GM12892 (cell line): Measurements from ENCODE around the gene PIGS.

Experiments
- DNase-seq: peaks from one replicate; pipeline ENCODE4 v3.0.0; 2011; ENCODE audit not compliant: insufficient read length
- FAIRE-seq: peaks from 2 replicates; lab custom pipeline; 2011; peaks lifted over from hg19 to GRCh38; lab: Jason Lieb, UNC
- POLR2A ChIP-seq: IDR thresholded peaks from 2 replicates; pipeline ENCODE4 v1.6.1; 2011; ENCODE audit warnings: low read depth, low read length, control low read depth
- POLR2AphosphoS5 ChIP-seq: IDR thresholded peaks from 2 replicates; pipeline ENCODE4 v1.6.1; 2011; ENCODE audit warnings: low read depth, low read length, control low read depth
- TAF1 ChIP-seq: IDR thresholded peaks from 2 replicates; pipeline ENCODE4 v1.6.1; 2011; ENCODE audit warnings: low read depth, mild to moderate bottlenecking, control low read depth, low read length, borderline replicate concordance

PIGS gene

DNA sequence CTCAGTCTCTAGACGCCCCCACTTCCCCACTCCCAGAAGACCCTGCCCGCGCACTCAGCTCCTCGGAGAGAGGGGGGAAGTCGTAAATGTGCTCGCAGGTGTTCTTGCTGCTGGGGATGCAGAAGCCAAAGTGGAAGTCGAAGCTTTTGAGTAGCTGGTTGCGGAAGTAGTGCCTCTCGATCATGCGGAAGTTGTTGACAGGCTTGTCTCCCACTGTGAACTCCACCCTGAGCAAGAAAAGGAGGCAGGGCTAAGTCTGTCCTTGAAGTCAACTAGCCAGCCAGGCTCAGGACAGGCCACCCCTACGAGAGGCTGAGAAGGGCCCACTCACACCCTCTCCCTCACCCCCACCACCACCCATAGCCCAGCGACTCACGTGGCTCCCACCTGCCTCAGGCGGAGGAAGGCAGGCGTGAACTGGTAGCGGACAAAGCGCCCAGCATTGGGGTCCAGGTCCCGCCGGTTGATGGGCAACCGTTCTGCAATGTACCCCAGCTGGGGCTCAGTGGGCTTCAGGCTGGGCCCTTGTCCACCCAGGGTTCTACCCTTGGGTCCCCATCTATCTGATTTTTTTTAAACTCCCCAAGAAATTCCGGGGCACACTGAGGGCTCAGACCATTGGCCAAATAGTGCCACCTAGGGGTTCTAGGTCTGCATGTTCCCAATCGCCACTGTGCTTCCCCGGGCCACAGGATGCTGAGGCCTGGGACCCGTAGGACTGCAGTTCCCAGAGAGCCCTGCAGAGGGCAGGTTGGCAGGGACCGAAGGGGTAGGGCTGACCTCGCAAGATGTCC, 23.5 kb downstream of the PIGS start:
- peak; percentile 98 for FAIRE-seq
- DNase-seq: peak; percentile 79
- no peak for TF ChIP-seq POLR2AphosphoS5
- no peak for TF ChIP-seq POLR2A
- no peak for TF ChIP-seq TAF1

DNA sequence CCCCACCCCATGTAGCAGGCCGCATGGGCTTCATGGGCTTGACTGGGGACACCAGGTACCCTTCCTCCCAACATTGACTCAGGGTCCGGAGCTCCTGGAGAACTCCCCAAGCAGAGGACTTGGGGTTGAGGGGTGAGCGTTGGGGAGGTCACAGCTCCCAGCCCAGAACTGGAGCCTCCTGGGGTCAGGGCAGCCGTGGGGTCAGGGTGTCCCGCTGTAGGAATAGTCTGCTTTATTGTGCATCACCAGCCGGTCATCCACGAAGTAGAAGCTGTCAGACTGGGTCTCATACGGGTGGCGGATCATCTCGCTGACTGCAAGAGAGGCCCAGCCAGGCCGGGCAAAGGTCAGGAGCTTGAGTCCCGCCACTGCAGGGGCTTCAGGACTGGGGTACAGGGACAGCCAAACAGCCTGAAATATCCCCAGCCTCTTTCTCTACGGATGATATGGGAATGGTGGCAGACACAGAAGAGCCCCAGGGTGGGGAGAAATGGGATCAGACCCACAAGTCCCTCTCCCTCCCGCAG, 24.2 kb downstream of the PIGS start:
- TF ChIP-seq POLR2AphosphoS5: no peak
- no peak for TF ChIP-seq TAF1
- TF ChIP-seq POLR2A: no peak
- FAIRE-seq (no peak), DNase-seq (no peak)

DNA sequence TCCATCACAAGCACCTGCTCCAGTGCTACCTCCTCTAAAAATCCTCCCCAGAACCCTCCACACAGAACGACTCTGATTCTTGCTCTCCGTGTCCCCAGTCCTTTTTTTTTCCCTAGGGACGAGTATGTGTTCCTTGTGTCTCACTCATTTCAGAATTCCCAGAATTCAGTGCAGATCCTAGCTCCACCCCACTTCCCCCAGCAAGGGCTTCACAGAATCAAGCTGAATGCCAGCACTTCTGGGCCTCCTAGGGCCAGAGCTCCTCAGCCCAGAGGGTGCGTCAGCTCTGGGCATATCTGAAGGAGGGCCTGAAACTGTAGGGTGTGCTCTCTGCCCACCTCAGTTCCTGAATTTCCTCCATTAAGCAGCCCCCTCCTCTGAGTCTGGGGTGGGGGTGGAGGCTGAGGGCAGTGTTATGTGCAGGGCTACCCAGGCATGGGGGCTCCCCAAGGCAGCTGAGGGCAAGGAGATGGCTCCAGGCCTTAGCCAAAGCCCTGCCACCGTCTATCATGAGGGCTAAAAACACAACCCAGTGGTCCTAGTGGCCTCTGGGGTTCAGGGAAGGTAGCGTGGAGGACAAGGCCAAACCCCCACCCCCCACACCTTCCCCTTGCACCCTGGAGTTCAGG, 25.4 kb downstream of the PIGS start:
- TF ChIP-seq TAF1: no peak
- TF ChIP-seq POLR2A: 0 out of 2 replicates have a peak, but pooled peaks have one; percentile 11
- DNase-seq (no peak), FAIRE-seq (no peak)

DNA sequence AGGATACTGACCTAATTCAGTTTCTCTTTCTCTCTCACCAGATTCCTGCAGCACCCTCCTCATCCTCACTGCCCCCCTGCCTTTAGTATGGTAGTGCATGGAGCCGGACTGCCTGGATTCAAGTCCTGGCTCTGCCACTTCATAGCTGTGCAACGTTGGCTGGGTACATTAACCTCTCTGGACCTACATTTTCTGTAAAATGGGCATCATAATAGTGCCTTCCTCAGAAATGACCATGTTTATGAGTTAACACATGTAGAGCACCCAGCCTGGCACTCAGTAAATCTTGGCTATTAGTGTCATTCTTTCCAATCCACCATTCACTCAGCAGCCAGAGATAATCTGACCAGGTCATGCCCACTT, 26.2 kb downstream of the PIGS start:
- FAIRE-seq: no peak
- DNase-seq: no peak
- no peak for TF ChIP-seq TAF1
- TF ChIP-seq POLR2AphosphoS5: no peak
- no peak for TF ChIP-seq POLR2A

DNA sequence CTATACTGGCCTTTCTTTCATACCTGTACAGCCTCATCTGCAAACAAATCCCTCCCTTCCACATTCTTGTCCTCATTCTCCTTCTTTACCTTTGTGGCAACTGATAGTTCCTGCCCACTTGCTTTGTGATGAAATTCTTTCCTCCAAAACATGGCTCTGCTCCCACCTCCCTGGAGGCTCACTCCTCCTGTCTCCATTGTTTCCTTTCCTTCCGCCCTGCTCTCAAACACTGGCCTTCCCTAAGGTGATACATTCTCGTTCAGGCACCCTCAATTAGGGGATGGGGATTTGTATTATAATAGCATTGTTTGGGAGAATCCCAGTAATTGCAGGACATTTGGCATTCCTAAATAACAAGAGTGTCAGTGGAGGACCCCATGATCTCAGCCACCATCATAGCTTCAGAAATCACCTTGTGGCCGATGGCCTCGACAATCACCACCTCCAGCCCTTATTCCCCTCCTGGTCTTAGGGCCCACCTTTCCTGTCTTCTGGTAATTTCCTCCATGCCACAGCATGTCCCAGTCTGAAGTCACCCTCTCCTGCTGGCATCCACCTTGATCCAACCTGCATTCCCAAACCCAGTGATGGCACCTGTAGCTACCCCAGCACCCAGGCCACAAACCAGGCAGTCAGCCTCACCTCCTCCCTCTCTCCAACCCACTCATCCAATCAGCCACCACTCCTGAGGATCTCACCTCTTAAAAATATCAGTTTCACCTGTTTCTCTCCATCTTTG, 26.8 kb downstream of the PIGS start:
- DNase-seq (no peak), FAIRE-seq (no peak)
- TF ChIP-seq POLR2A: no peak
- TF ChIP-seq TAF1: no peak
- TF ChIP-seq POLR2AphosphoS5: no peak

DNA sequence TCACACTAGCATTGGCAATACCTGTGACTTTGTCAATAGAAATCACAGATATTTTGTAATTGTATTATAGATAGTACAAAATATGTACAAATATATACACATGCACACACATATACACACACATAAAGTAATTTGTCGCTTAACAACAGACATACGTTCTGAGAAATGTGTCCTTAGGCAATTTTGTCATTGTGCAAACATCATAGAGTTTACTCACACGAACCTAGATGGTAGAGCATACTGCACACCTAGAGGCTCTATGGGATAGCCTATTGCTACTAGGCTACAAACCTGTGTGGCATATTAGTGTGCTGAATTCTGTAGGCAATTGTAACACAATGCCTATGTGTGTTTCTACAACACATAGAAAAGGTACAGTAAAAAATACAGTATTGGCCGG, 29.9 kb downstream of the PIGS start:
- TF ChIP-seq TAF1 (no peak), POLR2A (no peak), POLR2AphosphoS5 (no peak)
- no peak for FAIRE-seq
- DNase-seq: no peak

DNA sequence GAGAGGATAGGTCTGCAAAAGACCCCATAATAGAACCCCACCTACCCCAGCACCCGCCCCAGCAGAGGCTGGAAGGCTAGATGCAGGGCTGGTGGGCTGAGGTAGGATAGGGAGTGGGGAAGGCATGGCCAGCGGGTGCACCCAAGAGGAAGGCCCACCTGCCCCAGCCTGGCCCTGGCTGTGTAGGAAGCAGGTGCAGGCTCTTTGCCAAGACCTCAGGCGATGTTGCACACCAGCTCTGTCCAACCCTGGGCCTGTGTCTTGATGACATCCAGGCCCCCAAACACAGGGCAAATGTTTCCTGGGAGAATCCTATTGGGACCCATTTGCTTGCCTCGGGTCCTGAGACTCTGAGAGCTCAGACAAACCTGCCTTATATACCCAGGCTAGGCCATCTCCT, 31.1 kb downstream of the PIGS start:
- FAIRE-seq: no peak
- no peak for DNase-seq
- TF ChIP-seq TAF1 (no peak), POLR2A (no peak), POLR2AphosphoS5 (no peak)

DNA sequence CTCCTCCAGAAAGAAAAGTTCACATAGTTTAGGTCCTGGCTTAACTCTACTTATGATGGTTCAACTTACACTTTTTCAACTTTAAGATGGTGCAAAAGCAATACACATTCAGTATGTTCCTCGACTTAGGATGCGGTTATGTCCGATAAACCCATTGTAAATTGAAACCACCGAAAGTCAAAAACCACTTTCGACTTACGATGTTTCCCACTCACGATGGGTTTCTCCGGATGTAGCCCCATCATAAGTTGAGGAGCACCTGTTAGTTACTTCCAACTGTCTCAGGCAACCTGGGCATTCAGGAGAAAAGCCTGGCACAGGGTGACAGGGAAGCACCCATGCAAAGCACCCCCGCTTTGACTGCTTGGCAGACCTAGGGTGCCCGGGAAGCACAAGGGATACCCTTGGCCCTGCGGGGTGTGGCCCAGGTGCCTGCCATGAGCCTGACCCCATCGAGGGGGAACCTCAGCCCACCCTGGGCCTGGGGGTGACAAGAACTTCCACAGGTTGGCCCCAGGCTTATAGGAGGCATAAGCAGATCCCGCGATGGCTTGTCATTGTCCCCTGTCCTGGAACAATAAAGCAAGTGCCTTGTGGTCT, 32.9 kb downstream of the PIGS start:
- FAIRE-seq (no peak), DNase-seq (no peak)
- no peak for TF ChIP-seq POLR2A
- no peak for TF ChIP-seq POLR2AphosphoS5
- TF ChIP-seq TAF1: no peak

DNA sequence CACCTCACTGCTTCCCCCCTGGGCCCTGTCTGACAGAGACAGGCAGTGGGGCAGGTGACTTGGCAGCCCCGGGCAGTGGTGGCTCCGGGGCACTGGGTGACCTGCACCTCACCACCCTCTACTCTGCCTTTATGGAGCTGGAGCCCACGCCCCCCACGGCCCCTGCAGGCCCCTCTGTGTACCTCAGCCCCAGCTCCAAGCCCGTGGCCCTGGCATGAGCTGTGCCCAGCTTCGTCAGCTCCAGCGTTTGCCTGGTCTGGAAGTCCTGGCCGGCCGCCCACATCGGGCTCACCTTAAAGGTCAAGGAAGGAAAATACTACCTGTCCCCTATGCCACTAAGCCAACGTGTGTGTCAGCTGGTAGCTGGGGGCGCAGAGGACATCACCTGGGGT, 34.1 kb downstream of the PIGS start:
- no peak for TF ChIP-seq TAF1
- TF ChIP-seq POLR2AphosphoS5: no peak
- TF ChIP-seq POLR2A: no peak
- DNase-seq (no peak), FAIRE-seq (no peak)

DNA sequence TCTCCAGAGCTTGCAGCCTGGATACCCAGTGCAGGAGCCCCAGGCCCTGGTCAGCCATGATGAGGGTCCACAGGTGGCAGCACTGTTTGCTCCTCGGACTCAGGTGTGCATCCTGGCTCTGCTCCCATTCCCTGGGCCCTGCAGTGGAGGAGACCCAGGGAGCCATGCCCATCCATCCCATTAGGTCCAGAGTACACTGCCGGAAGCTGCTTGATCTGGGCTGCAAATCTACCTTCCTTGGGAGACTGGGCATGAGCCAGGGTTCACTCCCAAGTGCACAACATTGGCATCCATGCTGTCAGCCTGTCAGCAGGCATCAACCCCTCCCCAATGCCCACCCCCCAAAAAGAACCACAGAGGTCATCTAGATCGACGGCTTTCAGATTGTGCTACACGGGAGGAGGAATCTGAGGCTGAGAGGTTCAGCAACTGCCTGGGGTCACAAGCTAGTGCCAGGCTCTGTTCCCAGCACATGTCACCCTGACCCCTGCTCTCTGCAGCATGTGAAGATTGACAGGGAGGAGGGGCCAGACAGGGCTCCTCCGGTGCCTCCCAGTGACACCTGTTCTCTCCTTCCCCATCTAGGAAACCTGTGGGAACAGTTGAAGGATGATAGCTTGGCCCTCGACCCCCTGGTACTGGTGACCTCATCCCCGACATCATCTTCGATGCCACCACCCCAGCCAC, 34.6 kb downstream of the PIGS start:
- no peak for DNase-seq
- no peak for FAIRE-seq
- TF ChIP-seq TAF1: no peak
- no peak for TF ChIP-seq POLR2A
- no peak for TF ChIP-seq POLR2AphosphoS5
